ENCODE measurements around the gene POU4F1. TPM values are rescaled to one million over a fixed set of nuclear protein-coding genes. Genes with fewer than 3 reads are reported as not detected.

The POU4F1 gene
- total and polyA plus RNA-seq, 2 donors (not counting 3 experiments of a cell fraction or from before 2014, with no cell fraction given), result 0.30 to 1.1 TPM

GRCh38 chr13:78593652-78594455 is 9.5 kb downstream of the POU4F1 start:
- CTCF ChIA-PET, result interaction anchor here (0.6 to 1.6 kb wide), 3 partner anchors 10 to 163 kb away, joined by 3 to 5 read pairs (median 3); partner anchors contain the start of gene POU4F1
- no peak for FAIRE-seq
- dilution Hi-C loops (cut with MboI; ENCODE audit: extremely low pct_ligation_motif_present, low sequenced_read_pairs), result no loop called here

More at GRCh38 chr13:78593652-78594455, 9.5 kb downstream of the POU4F1 start:
- no peak overlapping the region for H2AFZ ChIP-seq (ENCODE audit: low read depth, low read length)
- H3K4me1 ChIP-seq (ENCODE audit: control insufficient read depth, extremely low read depth, insufficient read depth, low read length), result peaks cover 6% of the 10 kb centered on the region
- H3K9ac ChIP-seq (replicated peaks; ENCODE audit: extremely low read depth, insufficient read depth, low read length), result no peak overlapping the region
- no peaks in the 10 kb centered on the region for H3K9me3 ChIP-seq (replicated peaks; ENCODE audit: control insufficient read depth, insufficient read depth, low read length)
- H3K27me3 ChIP-seq (ENCODE audit: control insufficient read depth in 2 of 2, insufficient read depth in 2 of 2, low read length in 2 of 2), result peaks cover 61 to 93% of the 10 kb centered on the region in 2 experiments
- TF ChIP-seq GATA2 (IDR thresholded peaks at IDR 0.05; ENCODE audit: insufficient read depth, insufficient read length, low read depth, low read length) (no peak), EZH2 (IDR thresholded peaks at IDR 0.05; ENCODE audit: borderline replicate concordance, low read depth, low read length, severe bottlenecking) (peak; percentile 60), CTCF (IDR thresholded peaks at IDR 0.05; ENCODE audit: extremely low read depth in 1 of 2, insufficient read depth in 1 of 2, low read depth in 1 of 2, low read length in 2 of 2) (no peak)
- no peaks in the 10 kb centered on the region for H3K79me2 ChIP-seq (ENCODE audit: control insufficient read depth, insufficient read depth, low read length)
- H3K4me3 ChIP-seq (replicated peaks in 1 of 3; ENCODE audit: insufficient read depth in 1 of 3, low read depth in 1 of 3, low read length in 3 of 3), result no peak overlapping the region
- no peak overlapping the region for H3K4me2 ChIP-seq (ENCODE audit: insufficient read depth, low read length)
- H3K36me3 ChIP-seq (ENCODE audit: control insufficient read depth in 2 of 2, extremely low read depth in 1 of 2, insufficient read depth in 2 of 2, low read length in 2 of 2), result no peaks in the 10 kb centered on the region
- intact Hi-C loops (cut with micrococcal nuclease), result loop anchor here (5.0 kb wide), 1 partner anchor 457 kb away; no protein-coding TSS in a partner anchor
- POLR2A ChIA-PET, result no interaction called here
- no peak overlapping the region for H3K27ac ChIP-seq (ENCODE audit: insufficient read depth, low read depth, low read length)
- no peaks in the 10 kb centered on the region for H4K20me1 ChIP-seq (replicated peaks; ENCODE audit: control insufficient read depth, extremely low read depth, insufficient read depth, low read length)
- no peaks in the 10 kb centered on the region for H3K9me1 ChIP-seq (replicated peaks; ENCODE audit: control insufficient read depth, extremely low read depth, insufficient read depth, low read length)
- BruUV-seq (replicated peaks), result no TSS peak
- no peak for DNase-seq (ENCODE audit: low read depth, low spot score)
